ENCODE results near the gene GPR37.

GRCh38 chr7:124764051-124764846 is 1.3 kb downstream of the GPR37 start:
- TF ChIP-seq EP300 (IDR thresholded peaks at IDR 0.05; ENCODE audit: low read depth): no peak
- no peak for TF ChIP-seq CTCF (IDR thresholded peaks at IDR 0.05)

All from transverse colon (tissue), 3 donors.